Stromal cell of bone marrow (primary cell): ENCODE data around the gene PRKG2.
A peak's percentile ranks its signal among the peaks of the same experiment; 100 is the strongest.
"Not testable (repeated sequence)": the region's sequence is repeated elsewhere in the genome, so short reads cannot be mapped to it uniquely, and the experiment has no call there.

Source experiments
- DNase-seq: peaks from one replicate; pipeline ENCODE4 v3.0.0-alpha.2; 2012; ENCODE audit warnings: low read depth

Gene PRKG2

GRCh38 chr4:81214881-81215868 is at the start of gene PRKG2:
TSS of gene PRKG2 (minus strand) at chr4:81215222. CDS start at chr4:81205047, 10,175 bp downstream.
- DNase-seq, result no peak

- no peak for DNase-seq
Measured at GRCh38 chr4:81260443-81261101, 45.5 kb upstream of the PRKG2 start.

GRCh38 chr4:81258841-81259550 is 44.0 kb upstream of the PRKG2 start:
- DNase-seq, result no peak

GRCh38 chr4:81257816-81258215 is 42.8 kb upstream of the PRKG2 start:
- DNase-seq, result no peak

- DNase-seq, result peak; percentile 7
Measured at GRCh38 chr4:81257021-81257420, 42.0 kb upstream of the PRKG2 start.

GRCh38 chr4:81256059-81256970 is 41.3 kb upstream of the PRKG2 start:
- no peak for DNase-seq

GRCh38 chr4:81255524-81255923 is 40.5 kb upstream of the PRKG2 start:
- DNase-seq, result peak; percentile 68

GRCh38 chr4:81250430-81250829 is 35.4 kb upstream of the PRKG2 start:
- DNase-seq, result no peak

GRCh38 chr4:81245218-81246009 is 30.4 kb upstream of the PRKG2 start:
- no peak for DNase-seq

GRCh38 chr4:81237791-81238190 is 22.8 kb upstream of the PRKG2 start:
- no peak for DNase-seq

GRCh38 chr4:81235982-81236749 is 21.1 kb upstream of the PRKG2 start:
- no peak for DNase-seq

- DNase-seq, result no peak
Measured at GRCh38 chr4:81227968-81228367, 12.9 kb upstream of the PRKG2 start.

- DNase-seq, result no peak
Measured at GRCh38 chr4:81227138-81227537, 12.1 kb upstream of the PRKG2 start.

GRCh38 chr4:81225252-81225651 is 10.2 kb upstream of the PRKG2 start:
- no peak for DNase-seq

- DNase-seq, result not testable (repeated sequence)
Measured at GRCh38 chr4:81222082-81222472, 7.1 kb upstream of the PRKG2 start.

- DNase-seq, result no peak
Measured at GRCh38 chr4:81221303-81222081, 6.5 kb upstream of the PRKG2 start.

- no peak for DNase-seq
Measured at GRCh38 chr4:81220271-81220670, 5.2 kb upstream of the PRKG2 start.

- DNase-seq, result no peak
Measured at GRCh38 chr4:81218206-81218605, 3.2 kb upstream of the PRKG2 start.

- DNase-seq, result no peak
Measured at GRCh38 chr4:81217779-81218178, 2.8 kb upstream of the PRKG2 start.
